Neural cell (in vitro differentiated cells): ENCODE data around the gene GAGE12H. TPM values are rescaled to one million over a fixed set of nuclear protein-coding genes. Genes with fewer than 3 reads are reported as not detected.

Experiments
- H2AFZ ChIP-seq: fragments of 200-600, 300-800 bp; sonication (generic), shearing (Covaris generic); 2 replicates; pipeline ENCODE4 v1.6.0; 2014; ENCODE audit warnings: low read depth, mild to moderate bottlenecking, antibody characterized with exemption, low read length, moderate library complexity
- H3F3A ChIP-seq: fragments of 200-600 bp; shearing (Covaris generic); 2 replicates; pipeline ENCODE4 v1.6.1; 2016; ENCODE audit warnings: mild to moderate bottlenecking, moderate library complexity, mixed read lengths, antibody characterized with exemption, low read length; ENCODE audit not compliant: insufficient read depth, poor library complexity, severe bottlenecking
- H3K27ac ChIP-seq: fragments of 200-600, 300-800 bp; sonication (generic), shearing (Covaris generic); 2 replicates; pipeline ENCODE4 v1.5.1; 2014; ENCODE audit warnings: mild to moderate bottlenecking, low read length, moderate library complexity
- H3K27me3 ChIP-seq: fragments of 300-800, 200-600 bp; sonication (generic), shearing (Covaris generic); 2 replicates; pipeline ENCODE4 v1.6.0; 2014; ENCODE audit warnings: mild to moderate bottlenecking, low read depth, low read length, moderate library complexity; ENCODE audit not compliant: insufficient read depth
- H3K36me3 ChIP-seq: fragments of 300-800, 200-600 bp; sonication (generic), shearing (Covaris generic); 2 replicates; pipeline ENCODE4 v1.5.1; 2014; ENCODE audit warnings: mild to moderate bottlenecking, antibody characterized with exemption, low read length, moderate library complexity; ENCODE audit not compliant: insufficient read depth
- H3K4me2 ChIP-seq: fragments of 300-800, 200-600 bp; sonication (generic), shearing (Covaris generic); 2 replicates; pipeline ENCODE4 v1.6.0; 2014; ENCODE audit warnings: mild to moderate bottlenecking, low read length
- H3K4me3 ChIP-seq: fragments of 300-800, 200-600 bp; sonication (generic), shearing (Covaris generic); 2 replicates; pipeline ENCODE4 v1.5.1; 2014; ENCODE audit warnings: mild to moderate bottlenecking, low read length, moderate library complexity
- H3K79me2 ChIP-seq: fragments of 200-600 bp; shearing (Covaris generic); replicated peaks from 2 replicates; pipeline ENCODE4 v1.6.0; 2014; ENCODE audit warnings: mild to moderate bottlenecking, low read length, moderate library complexity; ENCODE audit not compliant: insufficient read depth
- H3K9ac ChIP-seq: fragments of 300-800, 200-600 bp; sonication (generic), shearing (Covaris generic); 2 replicates; pipeline ENCODE4 v1.6.1; 2016; ENCODE audit warnings: mild to moderate bottlenecking, low read length, mixed read lengths
- H3K9me2 ChIP-seq: fragments of 200-600 bp; shearing (Covaris generic); 2 replicates; pipeline ENCODE4 v1.6.1; 2016; ENCODE audit warnings: mild to moderate bottlenecking, low read length, mixed read lengths; ENCODE audit not compliant: insufficient read depth
- H3K9me3 ChIP-seq: fragments of 200-600, 300-800 bp; sonication (generic), shearing (Covaris generic); 2 replicates; pipeline ENCODE4 v1.6.1; 2016; ENCODE audit warnings: mild to moderate bottlenecking, mixed run types, low read length, moderate library complexity, mixed read lengths
- H4K20me1 ChIP-seq: fragments of 200-600 bp; shearing (Covaris generic); 2 replicates; pipeline ENCODE4 v1.6.1; 2016; ENCODE audit warnings: mild to moderate bottlenecking, mixed run types; ENCODE audit not compliant: insufficient read depth
- EP300 ChIP-seq: fragments of 450-650 bp; conservative IDR thresholded peaks from 2 replicates; pipeline ENCODE4 v1.6.1; 2014; ENCODE audit warnings: antibody characterized with exemption, mild to moderate bottlenecking, moderate library complexity; ENCODE audit not compliant: poor library complexity, severe bottlenecking
- EZH2 ChIP-seq: fragments of 200-600, 300-800 bp; shearing (Covaris generic), sonication (generic); IDR thresholded peaks from 2 replicates; pipeline ENCODE4 v1.6.1; 2014; ENCODE audit warnings: antibody characterized with exemption, low read length, borderline replicate concordance, mild to moderate bottlenecking; ENCODE audit not compliant: insufficient read depth, poor library complexity, severe bottlenecking
- MXI1 ChIP-seq: fragments of 450-650 bp; conservative IDR thresholded peaks from 2 replicates; pipeline ENCODE4 v1.6.1; 2014; ENCODE audit warnings: antibody characterized with exemption, mild to moderate bottlenecking; ENCODE audit not compliant: poor library complexity, severe bottlenecking
- POLR2AphosphoS5 ChIP-seq: IDR thresholded peaks from 2 replicates; pipeline ENCODE4 v1.6.1; 2012
- RAD21 ChIP-seq: fragments of 450-650 bp; conservative IDR thresholded peaks from 2 replicates; pipeline ENCODE4 v1.6.1; 2014; ENCODE audit warnings: antibody characterized with exemption, mild to moderate bottlenecking, moderate library complexity
- SMC3 ChIP-seq: fragments of 450-650 bp; conservative IDR thresholded peaks from 2 replicates; pipeline ENCODE4 v1.6.1; 2014; ENCODE audit warnings: antibody characterized with exemption, mild to moderate bottlenecking, moderate library complexity; ENCODE audit not compliant: poor library complexity
- TAF1 ChIP-seq: IDR thresholded peaks from 2 replicates; pipeline ENCODE4 v1.6.1; 2012; ENCODE audit warnings: low read depth
- polyA plus RNA-seq: library from polyadenylated mRNA; depleted of rRNA; stranded (reverse); fragments of >200 nt; gene quantifications from 2 replicates; pipeline ENCODE4 v1.2.3, GENCODE V29; 2014
- TF ChIP-seq, protein P1 (sequence below): IDR thresholded peaks from 2 replicates; pipeline ENCODE4 v1.6.1; 2012; ENCODE audit warnings: borderline replicate concordance
- TF ChIP-seq, protein P2 (sequence below): fragments of 450-650 bp; IDR thresholded peaks from 2 replicates; pipeline ENCODE4 v1.5.1; 2014; ENCODE audit warnings: antibody characterized with exemption, mild to moderate bottlenecking, moderate library complexity; ENCODE audit not compliant: poor library complexity, severe bottlenecking

The GAGE12H gene
- polyA plus RNA-seq, 1 donor from 2014 or later, result not detected

DNA sequence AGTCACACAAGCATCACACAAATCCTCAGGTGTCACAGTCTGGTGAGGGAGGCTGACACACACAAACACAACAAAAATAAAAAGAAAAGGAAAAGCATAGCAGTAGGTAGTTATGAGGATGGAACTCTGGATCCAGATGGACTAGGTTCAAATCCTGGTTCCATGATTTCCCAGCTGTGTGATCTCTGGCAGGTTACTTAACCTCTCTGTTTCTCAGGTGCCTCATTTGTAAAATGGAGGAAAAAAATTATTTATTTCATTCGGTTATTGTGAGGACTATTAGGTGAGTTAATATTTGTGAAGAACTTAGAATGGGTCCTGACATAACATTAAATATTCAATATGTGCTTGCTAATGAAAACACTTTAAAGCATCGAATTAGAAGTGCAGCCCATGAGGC lies 38.8 kb downstream of the GAGE12H start:
- Histone ChIP-seq H2AFZ (no peak overlapping the region), H3K27me3 (no peaks in the 10 kb centered on the region), H4K20me1 (no peaks in the 10 kb centered on the region), H3K4me2 (no peak overlapping the region), H3K36me3 (no peaks in the 10 kb centered on the region), H3K4me3 (no peak overlapping the region), H3K9me2 (no peaks in the 10 kb centered on the region), H3K79me2 (no peaks in the 10 kb centered on the region), H3K27ac (no peak overlapping the region), H3F3A (no peaks in the 10 kb centered on the region), H3K9me3 (no peaks in the 10 kb centered on the region), H3K9ac (no peak overlapping the region)
- TF ChIP-seq RAD21, result no peak
- TF ChIP-seq, protein P1, sequence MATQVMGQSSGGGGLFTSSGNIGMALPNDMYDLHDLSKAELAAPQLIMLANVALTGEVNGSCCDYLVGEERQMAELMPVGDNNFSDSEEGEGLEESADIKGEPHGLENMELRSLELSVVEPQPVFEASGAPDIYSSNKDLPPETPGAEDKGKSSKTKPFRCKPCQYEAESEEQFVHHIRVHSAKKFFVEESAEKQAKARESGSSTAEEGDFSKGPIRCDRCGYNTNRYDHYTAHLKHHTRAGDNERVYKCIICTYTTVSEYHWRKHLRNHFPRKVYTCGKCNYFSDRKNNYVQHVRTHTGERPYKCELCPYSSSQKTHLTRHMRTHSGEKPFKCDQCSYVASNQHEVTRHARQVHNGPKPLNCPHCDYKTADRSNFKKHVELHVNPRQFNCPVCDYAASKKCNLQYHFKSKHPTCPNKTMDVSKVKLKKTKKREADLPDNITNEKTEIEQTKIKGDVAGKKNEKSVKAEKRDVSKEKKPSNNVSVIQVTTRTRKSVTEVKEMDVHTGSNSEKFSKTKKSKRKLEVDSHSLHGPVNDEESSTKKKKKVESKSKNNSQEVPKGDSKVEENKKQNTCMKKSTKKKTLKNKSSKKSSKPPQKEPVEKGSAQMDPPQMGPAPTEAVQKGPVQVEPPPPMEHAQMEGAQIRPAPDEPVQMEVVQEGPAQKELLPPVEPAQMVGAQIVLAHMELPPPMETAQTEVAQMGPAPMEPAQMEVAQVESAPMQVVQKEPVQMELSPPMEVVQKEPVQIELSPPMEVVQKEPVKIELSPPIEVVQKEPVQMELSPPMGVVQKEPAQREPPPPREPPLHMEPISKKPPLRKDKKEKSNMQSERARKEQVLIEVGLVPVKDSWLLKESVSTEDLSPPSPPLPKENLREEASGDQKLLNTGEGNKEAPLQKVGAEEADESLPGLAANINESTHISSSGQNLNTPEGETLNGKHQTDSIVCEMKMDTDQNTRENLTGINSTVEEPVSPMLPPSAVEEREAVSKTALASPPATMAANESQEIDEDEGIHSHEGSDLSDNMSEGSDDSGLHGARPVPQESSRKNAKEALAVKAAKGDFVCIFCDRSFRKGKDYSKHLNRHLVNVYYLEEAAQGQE, result no peak
- TF ChIP-seq POLR2AphosphoS5, result no peak
- TF ChIP-seq EP300, result no peak
- TF ChIP-seq MXI1, result no peak
- TF ChIP-seq EZH2, result no peak
- TF ChIP-seq TAF1, result no peak
- no peak for TF ChIP-seq SMC3
- TF ChIP-seq, protein P2, sequence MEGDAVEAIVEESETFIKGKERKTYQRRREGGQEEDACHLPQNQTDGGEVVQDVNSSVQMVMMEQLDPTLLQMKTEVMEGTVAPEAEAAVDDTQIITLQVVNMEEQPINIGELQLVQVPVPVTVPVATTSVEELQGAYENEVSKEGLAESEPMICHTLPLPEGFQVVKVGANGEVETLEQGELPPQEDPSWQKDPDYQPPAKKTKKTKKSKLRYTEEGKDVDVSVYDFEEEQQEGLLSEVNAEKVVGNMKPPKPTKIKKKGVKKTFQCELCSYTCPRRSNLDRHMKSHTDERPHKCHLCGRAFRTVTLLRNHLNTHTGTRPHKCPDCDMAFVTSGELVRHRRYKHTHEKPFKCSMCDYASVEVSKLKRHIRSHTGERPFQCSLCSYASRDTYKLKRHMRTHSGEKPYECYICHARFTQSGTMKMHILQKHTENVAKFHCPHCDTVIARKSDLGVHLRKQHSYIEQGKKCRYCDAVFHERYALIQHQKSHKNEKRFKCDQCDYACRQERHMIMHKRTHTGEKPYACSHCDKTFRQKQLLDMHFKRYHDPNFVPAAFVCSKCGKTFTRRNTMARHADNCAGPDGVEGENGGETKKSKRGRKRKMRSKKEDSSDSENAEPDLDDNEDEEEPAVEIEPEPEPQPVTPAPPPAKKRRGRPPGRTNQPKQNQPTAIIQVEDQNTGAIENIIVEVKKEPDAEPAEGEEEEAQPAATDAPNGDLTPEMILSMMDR, result no peak

DNA sequence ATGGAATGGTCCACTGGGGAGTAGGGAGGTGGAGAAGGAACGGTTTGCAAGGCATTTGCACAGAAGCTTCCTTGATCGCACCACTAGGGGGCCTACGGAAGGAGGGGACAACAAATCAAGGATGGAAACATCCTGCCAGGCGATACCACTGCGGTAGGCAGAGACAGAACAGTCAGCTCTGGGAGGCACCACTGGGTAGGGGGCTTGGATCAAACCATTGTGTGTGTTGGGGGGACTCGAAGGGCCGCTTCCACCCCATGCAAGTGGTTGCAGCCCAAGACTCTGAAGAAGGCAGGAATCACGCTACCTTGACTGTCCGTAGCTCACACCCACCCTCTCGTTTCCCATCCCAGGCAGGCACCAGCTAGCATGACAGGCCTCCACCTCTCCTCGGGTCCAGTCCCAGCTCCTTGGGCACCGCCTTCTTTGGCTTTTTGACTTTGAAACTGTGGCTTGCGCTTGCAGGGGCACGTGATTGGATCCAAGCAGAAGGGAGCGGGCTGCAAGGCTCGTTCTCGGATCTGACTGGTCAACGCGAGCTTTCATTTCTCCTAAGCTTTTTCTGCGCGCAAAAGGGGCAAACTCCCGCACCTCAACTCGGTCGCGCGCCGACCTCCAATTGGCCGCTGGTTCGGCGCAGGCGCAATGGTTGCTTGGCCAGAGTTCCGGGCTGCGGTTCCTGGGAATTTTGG lies 47.5 kb downstream of the GAGE12H start:
- Histone ChIP-seq H3K4me3 (no peak overlapping the region), H3K9ac (no peak overlapping the region), H3K36me3 (no peaks in the 10 kb centered on the region), H3K9me3 (no peaks in the 10 kb centered on the region), H3F3A (no peaks in the 10 kb centered on the region), H3K9me2 (no peaks in the 10 kb centered on the region), H3K27ac (no peak overlapping the region), H3K4me2 (no peak overlapping the region), H2AFZ (no peak overlapping the region), H3K27me3 (no peaks in the 10 kb centered on the region), H4K20me1 (no peaks in the 10 kb centered on the region), H3K79me2 (no peaks in the 10 kb centered on the region)
- TF ChIP-seq, protein P2, result no peak
- TF ChIP-seq EZH2 (no peak), RAD21 (no peak), TAF1 (no peak), POLR2AphosphoS5 (no peak), EP300 (no peak), SMC3 (no peak), MXI1 (no peak)
- TF ChIP-seq, protein P1, result no peak
